Upper lobe of left lung (tissue), 4 donors: ENCODE results near the gene PPP1R9A.

Experiments
- CTCF ChIP-seq, 6 experiments: fragments of 450-650 bp in 4 of 6; fragments of 200-600 bp in 2 of 6; sonication (generic) in 2 of 6; IDR thresholded peaks; one replicate each; pipeline ENCODE4 v1.5.1; 2016 to 2019; ENCODE audit warnings: antibody characterized with exemption in 6 of 6
- EP300 ChIP-seq, 4 donors: sonication (generic); formaldehyde crosslinking; IDR thresholded peaks; one replicate each; pipeline ENCODE4 v1.5.1; 2017; ENCODE audit warnings: antibody characterized with exemption in 4 of 4, control low read depth in 2 of 4
- POLR2A ChIP-seq, 4 donors: fragments of 450-650 bp; IDR thresholded peaks; one replicate each; pipeline ENCODE4 v1.5.1; 2016 to 2017; ENCODE audit warnings: antibody characterized with exemption in 4 of 4, mild to moderate bottlenecking in 2 of 4

- TF ChIP-seq POLR2A (IDR thresholded peaks at IDR 0.05) (no peak), CTCF (IDR thresholded peaks at IDR 0.05) (no peak), EP300 (IDR thresholded peaks at IDR 0.05) (no peak)
Observed at GRCh38 chr7:95099106-95099505, 191.7 kb downstream of the PPP1R9A start.
